SU-DHL-6 (cell line): ENCODE results near the gene ITGB2.

ENCODE experiments used
- H2AFZ ChIP-seq: fragments of 200-600 bp; sonication (generic); 2 replicates; pipeline ENCODE4 v1.6.1; 2014; ENCODE audit warnings: low read depth, mild to moderate bottlenecking, moderate library complexity, mixed read lengths, antibody characterized with exemption, low read length; ENCODE audit not compliant: severe bottlenecking
- H3F3A ChIP-seq: fragments of 200-600 bp; shearing (Covaris generic); 2 replicates; pipeline ENCODE4 v1.6.0; 2016; ENCODE audit warnings: antibody characterized with exemption, mild to moderate bottlenecking; ENCODE audit not compliant: insufficient read depth
- H3K27ac ChIP-seq: fragments of 200-600 bp; sonication (generic); 2 replicates; pipeline ENCODE4 v1.5.1; 2016; ENCODE audit warnings: low read depth, mild to moderate bottlenecking, low read length, moderate library complexity, mixed read lengths
- H3K27me3 ChIP-seq: fragments of 200-600 bp; sonication (generic), shearing (Covaris generic); 2 replicates; pipeline ENCODE4 v1.6.0; 2014; ENCODE audit warnings: mild to moderate bottlenecking, low read length
- H3K36me3 ChIP-seq: fragments of 200-600 bp; sonication (generic); 2 replicates; pipeline ENCODE4 v1.6.1; 2014; ENCODE audit warnings: mild to moderate bottlenecking, low read length, mixed read lengths
- H3K4me2 ChIP-seq: fragments of 300-600, 200-600 bp; shearing (Covaris generic), sonication (generic); 2 replicates; pipeline ENCODE4 v1.6.0; 2014; ENCODE audit warnings: low read length, low read depth, mild to moderate bottlenecking; ENCODE audit not compliant: poor library complexity, severe bottlenecking
- H3K4me3 ChIP-seq: fragments of 200-600 bp; sonication (generic); 2 replicates; pipeline ENCODE4 v1.5.1; 2014; ENCODE audit warnings: antibody characterized with exemption, low read length, mild to moderate bottlenecking, mixed read lengths; ENCODE audit not compliant: insufficient read depth, poor library complexity, severe bottlenecking
- H3K79me2 ChIP-seq: fragments of 200-600 bp; sonication (generic); 2 replicates; pipeline ENCODE4 v1.6.1; 2014; ENCODE audit warnings: mild to moderate bottlenecking, low read length, moderate library complexity; ENCODE audit not compliant: insufficient read depth
- H3K9ac ChIP-seq: fragments of 200-600 bp; sonication (generic); 2 replicates; pipeline ENCODE4 v1.7.0; 2014; ENCODE audit warnings: mild to moderate bottlenecking, low read length
- H3K9me2 ChIP-seq: fragments of 200-600 bp; sonication (generic); replicated peaks from 2 replicates; pipeline ENCODE4 v1.6.1; 2014; ENCODE audit warnings: low read length; ENCODE audit not compliant: insufficient read depth
- H3K9me3 ChIP-seq: fragments of 200-600 bp; sonication (generic); 2 replicates; pipeline ENCODE4 v1.6.1; 2014; ENCODE audit warnings: low read length, mixed read lengths; ENCODE audit not compliant: insufficient read depth
- H4K20me1 ChIP-seq: fragments of 200-600 bp; sonication (generic); 2 replicates; pipeline ENCODE4 v1.6.1; 2014; ENCODE audit warnings: low read depth, mild to moderate bottlenecking, antibody characterized with exemption, low read length, moderate library complexity, mixed read lengths
- EZH2phosphoT487 ChIP-seq: fragments of 200-600 bp; sonication (generic), shearing (Covaris generic); conservative IDR thresholded peaks from 2 replicates; pipeline ENCODE4 v1.6.1; 2018; ENCODE audit warnings: mild to moderate bottlenecking, antibody characterized with exemption, low read length, moderate library complexity, mixed read lengths
- TF ChIP-seq, protein P1 (sequence below): fragments of 200-600 bp; sonication (generic); IDR thresholded peaks from one replicate; pipeline ENCODE4 v1.5.1; 2017; ENCODE audit warnings: antibody characterized with exemption, mild to moderate bottlenecking, low read length, moderate library complexity; ENCODE audit not compliant: insufficient read depth, poor library complexity, severe bottlenecking

ITGB2 gene

DNA sequence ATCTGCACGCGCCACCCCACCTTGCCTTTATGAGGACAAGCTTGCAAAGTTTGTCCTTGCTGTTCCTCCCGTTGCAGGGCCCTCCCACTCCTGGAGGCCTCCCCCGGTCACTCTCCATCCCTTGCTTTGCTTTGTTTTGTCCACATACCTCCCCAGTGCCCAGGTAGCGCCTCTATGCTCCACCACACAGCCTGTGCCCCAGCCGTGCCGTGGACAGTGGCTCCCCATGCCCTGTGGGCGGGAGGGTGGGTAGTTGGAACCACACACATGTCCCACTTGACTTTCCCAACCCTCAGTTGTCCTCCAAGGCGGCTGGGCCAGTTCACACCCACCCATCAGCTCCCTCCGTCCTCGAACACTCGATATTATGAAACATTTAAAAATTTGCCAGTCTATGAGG is 43.7 kb upstream of the ITGB2 start:
- Histone ChIP-seq H3F3A (0 out of 2 replicates have a peak, but pooled peaks cover 8% of the 10 kb centered on the region), H4K20me1 (no peaks in the 10 kb centered on the region), H3K4me3 (no peak overlapping the region), H3K27ac (no peak overlapping the region), H3K27me3 (no peaks in the 10 kb centered on the region), H3K79me2 (0 out of 2 replicates have a peak, but pooled peaks cover 11% of the 10 kb centered on the region), H3K9me2 (no peaks in the 10 kb centered on the region), H3K4me2 (no peak overlapping the region), H2AFZ (no peak overlapping the region), H3K9me3 (no peaks in the 10 kb centered on the region), H3K36me3 (peaks cover 10% of the 10 kb centered on the region; the same call in 1 of the 2 replicates), H3K9ac (no peak overlapping the region)
- TF ChIP-seq, protein P1, sequence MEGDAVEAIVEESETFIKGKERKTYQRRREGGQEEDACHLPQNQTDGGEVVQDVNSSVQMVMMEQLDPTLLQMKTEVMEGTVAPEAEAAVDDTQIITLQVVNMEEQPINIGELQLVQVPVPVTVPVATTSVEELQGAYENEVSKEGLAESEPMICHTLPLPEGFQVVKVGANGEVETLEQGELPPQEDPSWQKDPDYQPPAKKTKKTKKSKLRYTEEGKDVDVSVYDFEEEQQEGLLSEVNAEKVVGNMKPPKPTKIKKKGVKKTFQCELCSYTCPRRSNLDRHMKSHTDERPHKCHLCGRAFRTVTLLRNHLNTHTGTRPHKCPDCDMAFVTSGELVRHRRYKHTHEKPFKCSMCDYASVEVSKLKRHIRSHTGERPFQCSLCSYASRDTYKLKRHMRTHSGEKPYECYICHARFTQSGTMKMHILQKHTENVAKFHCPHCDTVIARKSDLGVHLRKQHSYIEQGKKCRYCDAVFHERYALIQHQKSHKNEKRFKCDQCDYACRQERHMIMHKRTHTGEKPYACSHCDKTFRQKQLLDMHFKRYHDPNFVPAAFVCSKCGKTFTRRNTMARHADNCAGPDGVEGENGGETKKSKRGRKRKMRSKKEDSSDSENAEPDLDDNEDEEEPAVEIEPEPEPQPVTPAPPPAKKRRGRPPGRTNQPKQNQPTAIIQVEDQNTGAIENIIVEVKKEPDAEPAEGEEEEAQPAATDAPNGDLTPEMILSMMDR, result no peak
- no peak for TF ChIP-seq EZH2phosphoT487

DNA sequence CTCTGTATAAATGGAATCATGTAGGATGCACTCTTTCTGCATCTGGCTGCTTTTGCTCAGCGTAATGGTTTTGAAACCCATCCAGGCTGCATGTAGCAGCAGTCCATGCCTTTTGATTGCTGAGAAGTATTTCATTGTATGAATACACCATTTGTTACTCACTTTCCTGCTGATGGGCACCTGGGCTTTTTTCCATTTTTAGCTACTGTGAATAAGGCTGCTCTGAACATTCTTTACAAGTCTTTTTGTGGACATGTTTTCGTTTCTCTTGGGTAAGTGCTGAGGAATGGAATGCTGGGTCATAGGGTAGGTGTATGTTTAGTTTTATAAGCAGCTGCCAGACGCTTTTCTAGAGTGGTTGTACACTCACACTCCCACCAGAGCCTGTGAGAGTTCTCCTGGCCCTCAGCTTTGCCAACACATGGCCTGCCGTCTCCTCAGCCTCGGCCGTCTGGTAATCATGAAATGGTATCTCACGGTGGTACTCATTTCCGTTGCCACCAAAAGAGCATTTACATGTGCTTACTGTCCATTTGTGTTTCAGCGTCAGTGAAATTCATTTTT is 41.8 kb upstream of the ITGB2 start:
- TF ChIP-seq, protein P1, result no peak
- TF ChIP-seq EZH2phosphoT487, result no peak
- Histone ChIP-seq H3K4me2 (no peak overlapping the region), H3K79me2 (peaks cover 17% of the 10 kb centered on the region; the same call in 1 of the 2 replicates), H3K9me3 (no peaks in the 10 kb centered on the region), H3K9me2 (no peaks in the 10 kb centered on the region), H3K36me3 (peaks cover 10% of the 10 kb centered on the region; the same call in 1 of the 2 replicates), H3K4me3 (no peak overlapping the region), H3F3A (0 out of 2 replicates have a peak, but pooled peaks cover 8% of the 10 kb centered on the region), H3K27me3 (no peaks in the 10 kb centered on the region), H2AFZ (no peak overlapping the region), H3K27ac (no peak overlapping the region), H3K9ac (no peak overlapping the region), H4K20me1 (no peaks in the 10 kb centered on the region)

DNA sequence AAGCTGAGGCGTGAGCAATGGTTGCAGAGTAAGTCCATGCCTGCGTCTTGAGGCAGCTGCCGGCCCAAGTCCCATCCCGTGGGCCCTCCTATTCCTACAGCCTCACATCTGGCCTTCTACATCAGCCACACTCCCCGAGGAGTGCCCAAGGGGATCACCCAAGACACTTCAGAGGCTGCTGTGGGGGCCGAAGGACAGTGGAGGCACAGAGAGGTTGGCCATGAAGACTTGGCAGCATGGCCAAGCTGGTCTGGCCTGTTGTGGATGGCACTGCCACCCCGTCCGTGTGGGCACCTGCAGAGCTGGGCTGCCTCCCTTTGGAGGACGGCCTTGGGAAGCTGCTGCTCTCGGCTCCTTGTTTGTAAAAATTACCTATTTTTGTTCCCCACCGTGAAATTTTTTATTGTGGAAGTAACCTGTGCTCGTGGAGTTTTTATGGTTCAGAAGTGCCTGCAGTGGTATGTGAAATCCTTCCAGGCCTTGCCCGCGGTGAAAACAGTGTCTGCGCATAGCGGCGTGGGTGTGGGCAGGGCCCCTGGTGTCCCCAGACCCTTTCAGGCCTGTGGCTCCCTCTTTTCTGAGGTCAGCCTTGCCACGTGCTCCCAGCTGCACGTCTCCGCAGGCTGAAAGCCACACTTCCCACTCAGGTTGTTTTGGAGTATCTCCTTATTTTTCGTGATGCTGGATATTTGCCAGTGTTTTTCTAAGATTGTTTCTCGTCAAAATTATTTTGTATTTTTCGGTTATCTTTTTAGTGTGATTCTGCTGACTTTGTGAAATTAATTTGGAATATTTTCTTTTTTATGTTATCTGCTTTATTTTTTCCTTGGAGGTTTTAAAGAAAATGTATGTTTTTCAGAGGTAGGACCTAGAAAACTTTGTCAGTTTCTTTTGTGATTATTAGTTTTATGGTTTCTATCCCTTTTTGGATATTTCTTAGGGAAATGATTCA is 39.7 kb upstream of the ITGB2 start:
- TF ChIP-seq, protein P1, result no peak
- TF ChIP-seq EZH2phosphoT487, result no peak
- H3K9ac ChIP-seq, result no peak overlapping the region
- no peaks in the 10 kb centered on the region for H3K9me3 ChIP-seq
- no peak overlapping the region for H2AFZ ChIP-seq
- H3K27me3 ChIP-seq, result no peaks in the 10 kb centered on the region
- H3K9me2 ChIP-seq, result no peaks in the 10 kb centered on the region
- peaks cover 28% of the 10 kb centered on the region; the same call in 1 of the 2 replicates for H3K79me2 ChIP-seq
- H3F3A ChIP-seq, result 0 out of 2 replicates have a peak, but pooled peaks cover 8% of the 10 kb centered on the region
- no peak overlapping the region for H3K4me3 ChIP-seq
- no peak overlapping the region for H3K4me2 ChIP-seq
- H3K36me3 ChIP-seq, result peaks cover 10% of the 10 kb centered on the region; the same call in 1 of the 2 replicates
- no peak overlapping the region for H3K27ac ChIP-seq
- H4K20me1 ChIP-seq, result no peaks in the 10 kb centered on the region
